GM23248 (cell line): Measurements from ENCODE around the gene FKBP8.

Experiments used
- EZH2 ChIP-seq: fragments of 200-600 bp; sonication (generic); IDR thresholded peaks from 2 replicates; pipeline ENCODE4 v1.6.1; 2018; ENCODE audit warnings: antibody characterized with exemption, mild to moderate bottlenecking; ENCODE audit not compliant: insufficient read depth, poor library complexity, severe bottlenecking
- EZH2phosphoT487 ChIP-seq: fragments of 200-600 bp; sonication (generic); IDR thresholded peaks from 2 replicates; pipeline ENCODE4 v1.6.1; 2018; ENCODE audit warnings: antibody characterized with exemption, moderate library complexity, mild to moderate bottlenecking, low read depth; ENCODE audit not compliant: insufficient read depth

GRCh38 chr19:18491995-18492953 is 51.1 kb downstream of the FKBP8 start:
- no peak for TF ChIP-seq EZH2
- no peak for TF ChIP-seq EZH2phosphoT487
